PC-9 (cell line): Measurements from ENCODE around the gene DYSF.

Experiments used
- EZH2 ChIP-seq: fragments of 200-600 bp; sonication (generic); IDR thresholded peaks from 2 replicates; pipeline ENCODE4 v1.8.0; 2017; ENCODE audit warnings: antibody characterized with exemption, low read depth
- TF ChIP-seq, protein P1 (sequence below): fragments of 200-600 bp; sonication (generic); conservative IDR thresholded peaks from 2 replicates; pipeline ENCODE4 v1.6.1; 2017; ENCODE audit warnings: mixed run types, antibody characterized with exemption, mild to moderate bottlenecking, moderate library complexity

DNA sequence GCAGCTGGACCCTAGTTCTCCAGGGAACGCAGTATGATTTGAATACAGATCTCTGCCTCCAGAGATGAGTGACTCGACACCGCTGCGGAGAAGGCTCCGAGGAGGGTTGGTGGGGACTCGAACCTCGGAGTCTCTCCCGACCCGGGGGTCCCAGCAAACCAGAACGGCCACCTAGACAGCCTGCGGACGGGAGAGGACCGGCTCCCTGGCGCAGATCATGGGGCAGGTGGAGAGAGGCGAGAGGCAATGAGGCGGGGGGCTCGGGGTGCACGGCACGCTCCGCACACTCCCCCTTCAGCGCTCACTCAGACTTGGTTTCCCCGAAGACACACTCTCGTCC, 12.6 kb downstream of the DYSF start:
- TF ChIP-seq, protein P1, sequence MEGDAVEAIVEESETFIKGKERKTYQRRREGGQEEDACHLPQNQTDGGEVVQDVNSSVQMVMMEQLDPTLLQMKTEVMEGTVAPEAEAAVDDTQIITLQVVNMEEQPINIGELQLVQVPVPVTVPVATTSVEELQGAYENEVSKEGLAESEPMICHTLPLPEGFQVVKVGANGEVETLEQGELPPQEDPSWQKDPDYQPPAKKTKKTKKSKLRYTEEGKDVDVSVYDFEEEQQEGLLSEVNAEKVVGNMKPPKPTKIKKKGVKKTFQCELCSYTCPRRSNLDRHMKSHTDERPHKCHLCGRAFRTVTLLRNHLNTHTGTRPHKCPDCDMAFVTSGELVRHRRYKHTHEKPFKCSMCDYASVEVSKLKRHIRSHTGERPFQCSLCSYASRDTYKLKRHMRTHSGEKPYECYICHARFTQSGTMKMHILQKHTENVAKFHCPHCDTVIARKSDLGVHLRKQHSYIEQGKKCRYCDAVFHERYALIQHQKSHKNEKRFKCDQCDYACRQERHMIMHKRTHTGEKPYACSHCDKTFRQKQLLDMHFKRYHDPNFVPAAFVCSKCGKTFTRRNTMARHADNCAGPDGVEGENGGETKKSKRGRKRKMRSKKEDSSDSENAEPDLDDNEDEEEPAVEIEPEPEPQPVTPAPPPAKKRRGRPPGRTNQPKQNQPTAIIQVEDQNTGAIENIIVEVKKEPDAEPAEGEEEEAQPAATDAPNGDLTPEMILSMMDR = no peak
- no peak for TF ChIP-seq EZH2
